ENCODE results near the gene GPR32.

Gene GPR32

GRCh38 chr19:50790922-50791467 is 20.7 kb downstream of the GPR32 start:
- Histone ChIP-seq H3K9ac (ENCODE audit: low read depth, low read length) (no peak overlapping the region), H3K9me3 (ENCODE audit: control insufficient read depth, insufficient read depth, low read length) (no peaks in the 10 kb centered on the region), H3K27me3 (ENCODE audit: control insufficient read depth, insufficient read depth, low read length) (no peaks in the 10 kb centered on the region), H3K4me3 (ENCODE audit: low read depth, low read length) (no peak overlapping the region), H3K36me3 (ENCODE audit: control insufficient read depth, insufficient read depth, low read length) (no peaks in the 10 kb centered on the region), H3K4me1 (ENCODE audit: control insufficient read depth, insufficient read depth, low read length) (no peaks in the 10 kb centered on the region)

DNA sequence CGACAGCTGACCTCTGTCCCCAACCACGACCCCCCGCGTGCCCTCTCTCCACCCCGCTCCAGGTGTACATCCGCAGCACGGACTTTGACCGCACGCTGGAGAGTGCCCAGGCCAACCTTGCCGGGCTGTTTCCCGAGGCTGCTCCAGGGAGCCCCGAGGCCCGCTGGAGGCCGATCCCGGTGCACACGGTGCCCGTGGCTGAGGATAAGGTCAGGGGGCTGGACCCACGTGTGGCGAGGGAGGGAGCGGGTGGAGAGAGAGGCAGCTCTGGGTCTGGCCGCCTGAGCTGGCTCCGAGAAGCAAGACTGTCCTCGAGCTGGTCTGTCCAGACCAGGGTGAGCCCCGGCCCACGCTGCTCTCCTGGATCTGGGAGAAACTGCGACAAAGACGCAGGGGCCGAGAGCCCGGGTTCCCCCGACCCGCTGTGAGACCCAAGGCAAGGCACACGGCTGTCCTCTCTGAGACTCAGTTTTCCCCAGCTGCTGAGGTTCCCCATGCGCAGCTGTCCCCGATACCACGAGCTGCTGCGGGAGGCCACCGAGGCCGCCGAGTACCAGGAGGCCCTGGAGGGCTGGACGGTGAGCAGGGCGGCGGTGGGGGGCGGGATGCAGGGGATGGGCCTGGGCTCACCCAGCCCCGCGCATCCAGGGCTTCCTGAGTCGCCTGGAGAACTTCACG is 21.5 kb downstream of the GPR32 start:
- Histone ChIP-seq H3K4me1 (ENCODE audit: control insufficient read depth, insufficient read depth, low read length) (no peaks in the 10 kb centered on the region), H3K4me3 (ENCODE audit: low read depth, low read length) (no peak overlapping the region), H3K9ac (ENCODE audit: low read depth, low read length) (no peak overlapping the region), H3K27me3 (ENCODE audit: control insufficient read depth, insufficient read depth, low read length) (no peaks in the 10 kb centered on the region), H3K9me3 (ENCODE audit: control insufficient read depth, insufficient read depth, low read length) (no peaks in the 10 kb centered on the region), H3K36me3 (ENCODE audit: control insufficient read depth, insufficient read depth, low read length) (peaks cover 2% of the 10 kb centered on the region)

DNA sequence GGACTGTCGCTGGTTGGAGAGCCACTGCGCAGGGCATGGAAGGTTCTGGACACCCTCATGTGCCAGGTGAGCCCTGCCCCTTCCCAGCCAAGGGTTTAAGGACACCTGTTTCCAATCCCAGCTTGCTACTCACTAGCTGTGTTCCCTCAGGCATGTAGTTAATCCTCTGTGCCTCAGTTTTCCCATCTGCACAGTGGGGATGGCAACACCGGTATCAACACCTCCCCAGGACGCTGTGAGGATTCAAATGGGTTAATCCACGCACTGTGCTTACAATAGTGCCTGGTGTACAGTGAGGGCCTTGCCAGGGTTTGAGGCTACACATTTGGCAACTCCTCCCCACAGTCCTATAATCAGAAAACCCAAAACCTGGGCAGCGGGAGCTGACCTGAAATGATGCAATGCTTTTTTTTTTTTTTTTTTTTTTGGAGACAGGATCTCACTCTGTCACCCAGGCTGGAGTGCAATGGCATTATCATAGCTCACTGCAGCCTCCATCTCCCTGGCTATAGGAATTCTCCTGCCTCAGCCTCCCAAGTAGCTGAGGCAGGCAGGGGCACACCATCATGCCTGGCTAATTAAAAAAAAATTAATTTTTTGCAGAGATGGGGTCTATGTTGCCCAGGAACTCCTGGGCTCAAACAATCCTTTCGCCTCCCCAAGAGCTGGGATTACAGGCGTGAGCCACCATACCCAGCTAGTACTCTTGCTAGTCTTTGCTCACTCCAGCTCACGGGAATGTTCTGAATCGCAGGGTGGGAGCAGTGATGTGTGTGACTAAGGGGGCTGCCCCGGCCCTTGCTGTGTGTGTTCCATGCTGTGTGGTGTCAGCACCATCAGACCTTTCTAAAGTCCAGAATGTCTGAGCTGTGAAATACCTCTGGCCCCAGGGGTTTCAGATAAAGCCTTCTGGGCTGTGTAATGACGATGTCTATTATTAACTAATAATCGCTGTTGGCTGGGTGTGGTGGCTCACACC is 22.3 kb downstream of the GPR32 start:
- no peaks in the 10 kb centered on the region for H3K27me3 ChIP-seq (ENCODE audit: control insufficient read depth, insufficient read depth, low read length)
- no peaks in the 10 kb centered on the region for H3K9me3 ChIP-seq (ENCODE audit: control insufficient read depth, insufficient read depth, low read length)
- H3K36me3 ChIP-seq (ENCODE audit: control insufficient read depth, insufficient read depth, low read length): peaks cover 7% of the 10 kb centered on the region
- no peak overlapping the region for H3K9ac ChIP-seq (ENCODE audit: low read depth, low read length)
- no peaks in the 10 kb centered on the region for H3K4me1 ChIP-seq (ENCODE audit: control insufficient read depth, insufficient read depth, low read length)
- H3K4me3 ChIP-seq (ENCODE audit: low read depth, low read length): no peak overlapping the region

GRCh38 chr19:50793558-50794065 is 23.3 kb downstream of the GPR32 start:
- Histone ChIP-seq H3K4me3 (ENCODE audit: low read depth, low read length) (no peak overlapping the region), H3K27me3 (ENCODE audit: control insufficient read depth, insufficient read depth, low read length) (no peaks in the 10 kb centered on the region), H3K9me3 (ENCODE audit: control insufficient read depth, insufficient read depth, low read length) (no peaks in the 10 kb centered on the region), H3K9ac (ENCODE audit: low read depth, low read length) (no peak overlapping the region), H3K36me3 (ENCODE audit: control insufficient read depth, insufficient read depth, low read length) (peaks cover 17% of the 10 kb centered on the region), H3K4me1 (ENCODE audit: control insufficient read depth, insufficient read depth, low read length) (no peaks in the 10 kb centered on the region)

DNA sequence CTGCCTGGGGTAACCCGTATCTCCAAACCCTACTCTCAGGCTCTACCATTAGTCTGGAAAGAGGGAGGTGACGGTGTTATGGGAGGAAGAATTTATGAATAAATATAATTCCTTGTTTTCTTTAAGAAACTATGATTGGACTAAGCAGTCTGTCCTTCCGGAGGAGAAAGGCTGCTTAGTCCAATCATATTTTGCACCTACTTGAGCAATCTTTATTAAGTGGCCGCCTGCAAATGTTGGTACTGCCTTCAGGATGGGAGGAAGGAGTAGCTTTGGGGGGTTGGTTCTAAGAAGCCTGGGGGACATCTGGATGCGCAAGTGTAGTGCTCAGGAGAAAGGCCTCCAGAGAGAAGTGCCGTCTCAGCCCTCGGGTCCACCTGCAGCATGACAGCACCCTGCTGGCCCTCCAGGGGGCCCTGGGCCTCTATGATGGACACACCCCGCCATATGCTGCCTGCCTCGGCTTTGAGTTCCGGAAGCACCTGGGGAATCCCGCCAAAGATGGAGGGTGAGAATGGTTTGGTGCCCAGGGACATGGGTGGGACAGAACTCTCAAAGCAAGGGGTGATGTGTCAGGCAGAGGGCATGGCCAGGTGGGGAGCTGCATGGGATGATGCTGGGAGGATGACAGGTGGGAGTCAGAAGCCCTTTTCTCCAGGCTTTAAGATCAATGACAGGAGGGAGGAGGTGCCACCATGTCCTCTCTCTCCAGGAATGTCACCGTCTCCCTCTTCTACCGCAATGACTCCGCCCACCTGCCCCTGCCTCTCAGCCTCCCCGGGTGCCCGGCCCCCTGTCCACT is 24.0 kb downstream of the GPR32 start:
- H3K9me3 ChIP-seq (ENCODE audit: control insufficient read depth, insufficient read depth, low read length): no peaks in the 10 kb centered on the region
- H3K9ac ChIP-seq (ENCODE audit: low read depth, low read length): no peak overlapping the region
- no peak overlapping the region for H3K4me3 ChIP-seq (ENCODE audit: low read depth, low read length)
- peaks cover 24% of the 10 kb centered on the region for H3K36me3 ChIP-seq (ENCODE audit: control insufficient read depth, insufficient read depth, low read length)
- H3K4me1 ChIP-seq (ENCODE audit: control insufficient read depth, insufficient read depth, low read length): no peaks in the 10 kb centered on the region
- H3K27me3 ChIP-seq (ENCODE audit: control insufficient read depth, insufficient read depth, low read length): no peaks in the 10 kb centered on the region

GRCh38 chr19:50794876-50795663 is 24.8 kb downstream of the GPR32 start:
- no peak overlapping the region for H3K4me3 ChIP-seq (ENCODE audit: low read depth, low read length)
- peaks cover 32% of the 10 kb centered on the region for H3K36me3 ChIP-seq (ENCODE audit: control insufficient read depth, insufficient read depth, low read length)
- no peaks in the 10 kb centered on the region for H3K4me1 ChIP-seq (ENCODE audit: control insufficient read depth, insufficient read depth, low read length)
- no peaks in the 10 kb centered on the region for H3K27me3 ChIP-seq (ENCODE audit: control insufficient read depth, insufficient read depth, low read length)
- H3K9ac ChIP-seq (ENCODE audit: low read depth, low read length): no peak overlapping the region
- no peaks in the 10 kb centered on the region for H3K9me3 ChIP-seq (ENCODE audit: control insufficient read depth, insufficient read depth, low read length)

GRCh38 chr19:50795664-50796073 is 25.4 kb downstream of the GPR32 start:
- H3K27me3 ChIP-seq (ENCODE audit: control insufficient read depth, insufficient read depth, low read length): no peaks in the 10 kb centered on the region
- no peak overlapping the region for H3K9ac ChIP-seq (ENCODE audit: low read depth, low read length)
- peaks cover 35% of the 10 kb centered on the region for H3K36me3 ChIP-seq (ENCODE audit: control insufficient read depth, insufficient read depth, low read length)
- H3K9me3 ChIP-seq (ENCODE audit: control insufficient read depth, insufficient read depth, low read length): no peaks in the 10 kb centered on the region
- no peaks in the 10 kb centered on the region for H3K4me1 ChIP-seq (ENCODE audit: control insufficient read depth, insufficient read depth, low read length)
- H3K4me3 ChIP-seq (ENCODE audit: low read depth, low read length): no peak overlapping the region

DNA sequence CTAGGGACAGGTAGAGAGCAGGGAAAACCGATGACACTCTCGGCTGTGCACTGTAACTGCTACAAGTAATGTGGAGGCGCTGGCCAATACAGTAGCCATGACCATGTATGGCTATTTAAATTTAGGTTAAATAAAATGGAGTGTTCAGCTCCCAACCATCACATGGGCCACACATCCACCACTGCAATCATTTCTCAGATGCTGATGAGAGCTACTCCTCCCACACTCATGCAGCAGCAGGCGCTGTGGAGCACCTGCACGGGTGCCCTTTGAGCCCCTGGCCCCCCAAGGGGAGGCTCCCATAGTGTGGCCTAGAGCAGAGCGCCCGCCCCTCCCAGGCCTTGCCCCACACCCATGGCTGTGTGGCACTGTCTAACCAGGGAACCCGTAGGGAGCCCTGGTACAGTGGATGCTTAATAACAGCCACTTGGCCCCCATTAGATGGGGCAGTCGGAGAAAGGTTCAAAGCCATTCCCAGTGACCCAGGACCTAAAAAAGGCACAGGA is 25.9 kb downstream of the GPR32 start:
- Histone ChIP-seq H3K4me1 (ENCODE audit: control insufficient read depth, insufficient read depth, low read length) (no peaks in the 10 kb centered on the region), H3K9ac (ENCODE audit: low read depth, low read length) (no peak overlapping the region), H3K36me3 (ENCODE audit: control insufficient read depth, insufficient read depth, low read length) (peaks cover 40% of the 10 kb centered on the region), H3K4me3 (ENCODE audit: low read depth, low read length) (no peak overlapping the region), H3K9me3 (ENCODE audit: control insufficient read depth, insufficient read depth, low read length) (no peaks in the 10 kb centered on the region), H3K27me3 (ENCODE audit: control insufficient read depth, insufficient read depth, low read length) (no peaks in the 10 kb centered on the region)

DNA sequence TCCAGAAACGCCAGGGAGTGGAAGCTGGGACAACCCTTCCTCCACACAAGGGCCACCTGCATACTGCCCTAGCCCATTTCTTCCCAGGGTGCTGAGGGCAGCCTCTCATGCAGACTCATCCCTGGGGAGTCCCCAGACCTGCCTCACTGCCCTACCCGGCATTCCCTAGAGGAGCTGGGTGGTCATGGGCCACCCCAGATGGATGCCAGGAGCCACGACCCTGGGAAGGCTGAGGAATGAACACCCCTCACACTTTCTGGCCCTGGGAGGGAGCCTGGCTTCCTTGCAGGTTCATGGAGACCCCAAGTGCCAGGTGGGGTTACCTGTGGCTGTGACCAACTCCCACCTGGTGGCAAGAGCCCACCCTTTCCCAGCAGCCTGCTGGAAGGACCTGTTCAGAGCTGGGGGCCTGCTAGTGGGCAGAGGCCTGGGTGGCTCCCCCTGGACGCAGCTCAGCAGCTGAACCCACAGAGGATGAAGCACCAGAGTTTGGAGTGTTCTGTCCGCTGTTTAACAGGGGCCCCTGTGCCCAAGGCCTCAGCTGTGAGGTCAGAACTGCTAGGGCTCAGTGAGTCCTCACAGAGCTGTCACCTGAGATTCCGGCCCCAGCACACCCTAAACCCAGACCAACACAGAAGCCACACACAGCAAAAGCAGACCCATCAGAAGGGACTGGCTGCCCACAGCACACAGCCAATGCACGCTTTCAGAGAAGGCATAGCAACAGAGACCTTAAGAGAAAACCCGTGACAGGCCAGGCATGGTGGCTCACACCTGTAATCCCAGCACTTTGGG is 26.6 kb downstream of the GPR32 start:
- no peak overlapping the region for H3K9ac ChIP-seq (ENCODE audit: low read depth, low read length)
- H3K36me3 ChIP-seq (ENCODE audit: control insufficient read depth, insufficient read depth, low read length): peaks cover 43% of the 10 kb centered on the region
- H3K27me3 ChIP-seq (ENCODE audit: control insufficient read depth, insufficient read depth, low read length): no peaks in the 10 kb centered on the region
- no peaks in the 10 kb centered on the region for H3K4me1 ChIP-seq (ENCODE audit: control insufficient read depth, insufficient read depth, low read length)
- H3K4me3 ChIP-seq (ENCODE audit: low read depth, low read length): no peak overlapping the region
- H3K9me3 ChIP-seq (ENCODE audit: control insufficient read depth, insufficient read depth, low read length): no peaks in the 10 kb centered on the region

GRCh38 chr19:50797429-50797780 is 27.1 kb downstream of the GPR32 start:
- Histone ChIP-seq H3K4me3 (ENCODE audit: low read depth, low read length) (no peak overlapping the region), H3K27me3 (ENCODE audit: control insufficient read depth, insufficient read depth, low read length) (no peaks in the 10 kb centered on the region), H3K9me3 (ENCODE audit: control insufficient read depth, insufficient read depth, low read length) (no peaks in the 10 kb centered on the region), H3K9ac (ENCODE audit: low read depth, low read length) (no peak overlapping the region), H3K36me3 (ENCODE audit: control insufficient read depth, insufficient read depth, low read length) (peaks cover 49% of the 10 kb centered on the region), H3K4me1 (ENCODE audit: control insufficient read depth, insufficient read depth, low read length) (no peaks in the 10 kb centered on the region)

Measured in iPS-15b (cell line).